K562 (cell line): ENCODE data around the gene SPTBN2. TPM values are rescaled to one million over a fixed set of nuclear protein-coding genes. Genes with fewer than 3 reads are reported as not detected.

Experiments used
- ATAC-seq: fragments of 200-7000 bp; cut with Tn5 transposase; 3 replicates; pipeline ENCODE4 v1.9.1; 2020; ENCODE audit warnings: moderate library complexity
- BruUV-seq: library from RNA; stranded (reverse); fragments of 400-500 nt; replicated peaks from 2 replicates; lab custom pipeline; 2021; lab: Mats Ljungman, UMichigan
- CTCF ChIA-PET: fragments of 300-600 bp; formaldehyde crosslinking; extraction: SDS; loops from one replicate; lab custom pipeline; 2021; ENCODE audit warnings: low intra/inter-chr PET ratio; lab: Yijun Ruan, JAX
- POLR2A ChIA-PET: fragments of 300-600, 350-650 bp; sonication (Branson Sonifier 250); formaldehyde crosslinking; extraction: SDS; loops from one replicate; lab custom pipeline; 2021; ENCODE audit warnings: antibody characterized with exemption, inconsistent platforms; lab: Yijun Ruan, JAX
- DNase-seq, 4 experiments: peaks; one replicate each; pipeline versions ENCODE4 v3.0.0 to v3.0.0-alpha.2; 2011 to 2018; ENCODE audit warnings: low spot score in 3 of 4, mixed read lengths in 3 of 4; ENCODE audit errors: extremely low read depth in 1 of 4
- FAIRE-seq: peaks from 2 replicates; lab custom pipeline; 2011; peaks lifted over from hg19 to GRCh38; lab: Jason Lieb, UNC
- H2AFZ ChIP-seq: 2 replicates; pipeline ENCODE4 v1.6.0; 2011; ENCODE audit warnings: low read depth, low read length, control low read depth, inconsistent platforms
- H3K27ac ChIP-seq: fragments of 200-600 bp; 3 replicates; pipeline ENCODE4 v1.8.0; 2011; ENCODE audit warnings: low read depth, mild to moderate bottlenecking, control low read depth, inconsistent platforms, low read length, moderate library complexity, mixed read lengths; ENCODE audit errors: extremely low read depth
- H3K27me3 ChIP-seq, 2 experiments: fragments of 300-600 bp in 1 of 2; 2 replicates in 1 of 2; 3 replicates in 1 of 2; pipeline versions ENCODE4 v1.6.0 to v1.8.0; 2011; ENCODE audit warnings: inconsistent platforms in 2 of 2, low read length in 2 of 2, mild to moderate bottlenecking in 1 of 2, mixed read lengths in 1 of 2, moderate library complexity in 1 of 2; ENCODE audit not compliant: control insufficient read depth in 2 of 2, insufficient read depth in 2 of 2
- H3K36me3 ChIP-seq: fragments of 300-600 bp; 3 replicates; pipeline ENCODE4 v1.8.0; 2011; ENCODE audit warnings: mild to moderate bottlenecking, low read length, inconsistent platforms; ENCODE audit not compliant: control insufficient read depth, insufficient read depth
- H3K4me1 ChIP-seq, 2 experiments: fragments of 200-600 bp in 1 of 2; replicated peaks in 1 of 2; 2 replicates in 1 of 2; 3 replicates in 1 of 2; pipeline versions ENCODE4 v1.5.1 to v1.8.0; 2011; ENCODE audit warnings: inconsistent platforms in 2 of 2, low read length in 2 of 2, mild to moderate bottlenecking in 1 of 2, mixed read lengths in 1 of 2, moderate library complexity in 1 of 2; ENCODE audit not compliant: control insufficient read depth in 2 of 2, insufficient read depth in 2 of 2
- H3K4me2 ChIP-seq: 2 replicates; pipeline ENCODE4 v1.6.1; 2011; ENCODE audit warnings: low read length, control low read depth, inconsistent platforms, mixed read lengths; ENCODE audit not compliant: insufficient read depth
- H3K4me3 ChIP-seq: fragments of 200-600 bp; sonication (generic), shearing (Covaris generic); 2 replicates; pipeline ENCODE4 v1.5.1; 2016; ENCODE audit warnings: control low read depth, inconsistent platforms
- H3K79me2 ChIP-seq: fragments of 200-600 bp; 3 replicates; pipeline ENCODE4 v1.8.0; 2011; ENCODE audit warnings: low read length, inconsistent platforms; ENCODE audit not compliant: control insufficient read depth, insufficient read depth
- H3K9ac ChIP-seq, 2 experiments: 2 replicates each; pipeline versions ENCODE4 v1.6.0 to v1.6.1; 2011; ENCODE audit warnings: low read depth in 2 of 2, low read length in 2 of 2, control low read depth in 1 of 2, inconsistent platforms in 1 of 2, mild to moderate bottlenecking in 1 of 2, mixed read lengths in 1 of 2; ENCODE audit not compliant: insufficient read depth in 1 of 2
- H3K9me1 ChIP-seq: one replicate; pipeline ENCODE4 v1.6.0; 2011; ENCODE audit warnings: inconsistent platforms, mild to moderate bottlenecking, low read length, moderate library complexity; ENCODE audit not compliant: control insufficient read depth, insufficient read depth
- H3K9me3 ChIP-seq: replicated peaks from 2 replicates; pipeline ENCODE4 v1.5.1; 2011; ENCODE audit warnings: low read depth, low read length, inconsistent platforms; ENCODE audit not compliant: control insufficient read depth, insufficient read depth
- H4K20me1 ChIP-seq: replicated peaks from 2 replicates; pipeline ENCODE4 v1.6.1; 2011; ENCODE audit warnings: low read length, inconsistent platforms, mixed read lengths; ENCODE audit not compliant: control insufficient read depth, insufficient read depth
- CBX1 ChIP-seq: sonication (generic); IDR thresholded peaks from 2 replicates; pipeline ENCODE4 v1.6.1; 2016; ENCODE audit warnings: antibody characterized with exemption, low read depth, mild to moderate bottlenecking
- CXXC5 ChIP-seq: fragments of 250-450 bp; sonication (Bioruptor Pico); IDR thresholded peaks from 2 replicates; pipeline ENCODE4 v1.8.0; 2022; ENCODE audit warnings: inconsistent platforms, mild to moderate bottlenecking, moderate library complexity
- GABPB1 ChIP-seq: sonication (generic); formaldehyde crosslinking; IDR thresholded peaks from 2 replicates; pipeline ENCODE4 v1.8.0; 2022; ENCODE audit warnings: mild to moderate bottlenecking, missing genetic modification reagents
- HNRNPLL ChIP-seq: fragments of 200-400 bp; formaldehyde crosslinking; IDR thresholded peaks from 2 replicates; pipeline ENCODE4 v1.6.1; 2017; ENCODE audit warnings: low read length, low read depth, mild to moderate bottlenecking; ENCODE audit not compliant: poor library complexity, severe bottlenecking
- MYC ChIP-seq, 2 experiments: fragments of 250-450 bp in 1 of 2; sonication (Bioruptor Pico) in 1 of 2; IDR thresholded peaks; 2 replicates each; pipeline versions ENCODE4 v1.5.1 to v1.6.1; 2012 to 2021; ENCODE audit warnings: low read depth in 2 of 2, borderline replicate concordance in 1 of 2, improper control_type of control experiment in 1 of 2, low read length in 1 of 2, mild to moderate bottlenecking in 1 of 2, moderate library complexity in 1 of 2
- NRF1 ChIP-seq, 2 experiments: fragments of 450-650 bp; IDR thresholded peaks in 1 of 2; conservative IDR thresholded peaks in 1 of 2; 2 replicates each; pipeline ENCODE4 v1.6.1; 2014; ENCODE audit warnings: mild to moderate bottlenecking in 2 of 2
- POLR2G ChIP-seq: fragments of 200-400 bp; formaldehyde crosslinking; IDR thresholded peaks from 2 replicates; pipeline ENCODE4 v1.6.1; 2017; ENCODE audit warnings: low read depth, mild to moderate bottlenecking, antibody characterized with exemption, low read length, moderate library complexity
- TOE1 ChIP-seq, 2 experiments: fragments of 450-650 bp in 1 of 2; sonication (generic) in 1 of 2; formaldehyde crosslinking in 1 of 2; IDR thresholded peaks; 2 replicates each; pipeline versions ENCODE4 v1.7.1 to v1.8.0; 2016 to 2022; ENCODE audit warnings: borderline replicate concordance in 2 of 2, mild to moderate bottlenecking in 2 of 2, antibody characterized with exemption in 1 of 2, inconsistent platforms in 1 of 2, low read depth in 1 of 2, missing genetic modification reagents in 1 of 2, moderate library complexity in 1 of 2
- ZNF507 ChIP-seq: conservative IDR thresholded peaks from 2 replicates; pipeline ENCODE4 v1.6.1; 2017; ENCODE audit warnings: missing genetic modification characterization, missing compliant biosample characterization
- WGBS: fragments of 100-300 bp; shearing (Covaris generic); methylation state at CpG from one replicate; pipeline ENCODE4 v1.1.6; 2016; ENCODE audit warnings: low coverage, mixed read lengths; ENCODE audit not compliant: insufficient coverage; ENCODE audit errors: missing lambda C conversion rate; 5-methylcytosine and 5-hydroxymethylcytosine counted together
- in situ Hi-C: fragments of 300-500 bp; cut with MboI; formaldehyde crosslinking; loops from 4 replicates; pipeline ENCODE4 v1.15.0; 2018; ENCODE audit warnings: inconsistent platforms, mixed read lengths
- intact Hi-C: fragments of 100-400 bp; cut with micrococcal nuclease; formaldehyde crosslinking; loops from 2 replicates; pipeline ENCODE4 v1.14.2; 2022
- polyA plus RNA-seq, 8 experiments: library from polyadenylated mRNA; depleted of rRNA in 4 of 8; stranded (reverse) in 5 of 8; unstranded in 3 of 8; fragments of >200 nt; fragmentation: Nextera tagmentation in 2 of 8; fragmentation: Illumina TruSeq in 1 of 8; extraction: Ambion mirVana in 2 of 8; extraction: Trizol in 1 of 8; gene quantifications; 2 replicates each; pipeline versions ENCODE4 v1.2.1 to v1.2.3, GENCODE V29; 2011 to 2014; ENCODE audit warnings: inconsistent platforms in 1 of 8, missing spikeins in 1 of 8
- total RNA-seq, 7 experiments: library from RNA; depleted of rRNA in 6 of 7; stranded (reverse); fragments of >200 nt in 6 of 7; fragmentation: Illumina TruSeq in 2 of 7; extraction: Trizol in 2 of 7; gene quantifications; 2 replicates each; pipeline versions ENCODE4 v1.2.1 to v1.2.3, GENCODE V29; 2011 to 2021; ENCODE audit warnings: low replicate concordance in 1 of 7

The SPTBN2 gene
- total and polyA plus RNA-seq, 9 of the 15 experiments (the other 6 are each of a cell fraction or from before 2014, with no cell fraction given) = 0.38 to 56.5 (median 19.7) TPM

DNA sequence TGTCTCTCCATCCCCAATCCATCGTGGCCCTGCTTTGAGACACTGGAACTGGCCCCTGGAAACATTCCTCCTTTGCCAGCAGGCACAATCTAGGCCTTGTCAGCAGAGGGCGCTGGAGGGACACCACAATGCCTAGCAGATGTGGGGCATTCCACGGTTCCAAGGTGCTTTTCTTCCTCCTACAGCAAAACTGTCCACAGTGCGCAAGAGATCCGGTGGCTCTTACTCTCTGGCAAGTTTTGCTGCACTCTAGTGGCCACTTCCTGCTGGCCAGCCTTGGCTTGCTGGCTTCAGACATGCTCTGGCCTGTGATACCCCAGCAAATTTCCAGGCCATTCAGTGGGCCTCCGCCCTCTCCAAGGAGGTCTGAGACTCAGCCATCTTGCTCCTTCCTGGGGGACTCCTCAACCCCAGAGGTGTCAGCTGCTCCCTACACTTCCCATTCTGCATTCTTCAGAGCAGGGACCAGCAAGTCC is 34.2 kb downstream of the SPTBN2 start (continued):
- peak; percentile 77 for TF ChIP-seq GABPB1 (CRISPR knock-in tag)
- TF ChIP-seq CXXC5 (CRISPR knock-in tag) = no peak
- peak; percentile 56; the same call in 1 of the 2 replicates for TF ChIP-seq MYC (IDR thresholded peaks at IDR 0.05; ENCODE audit: low read depth, low read length)
- TF ChIP-seq MYC (CRISPR knock-in tag; IDR thresholded peaks at IDR 0.05; ENCODE audit: borderline replicate concordance, low read depth) = no peak
- TF ChIP-seq CBX1 = 0 out of 2 replicates have a peak, but pooled peaks have one; percentile 45
- TF ChIP-seq TOE1 (IDR thresholded peaks at IDR 0.05; ENCODE audit: borderline replicate concordance) = peak; percentile 46; the same call in 1 of the 2 replicates
- TF ChIP-seq TOE1 (CRISPR knock-in tag; IDR thresholded peaks at IDR 0.05; ENCODE audit: borderline replicate concordance, low read depth) = 0 out of 2 replicates have a peak, but pooled peaks have one; percentile 20
- peak; percentile 75 for TF ChIP-seq HNRNPLL
- peak; percentile 74 to 80 for TF ChIP-seq NRF1 (conservative IDR thresholded peaks at IDR 0.05 in 1 of 2, IDR thresholded peaks at IDR 0.05 in 1 of 2)

DNA sequence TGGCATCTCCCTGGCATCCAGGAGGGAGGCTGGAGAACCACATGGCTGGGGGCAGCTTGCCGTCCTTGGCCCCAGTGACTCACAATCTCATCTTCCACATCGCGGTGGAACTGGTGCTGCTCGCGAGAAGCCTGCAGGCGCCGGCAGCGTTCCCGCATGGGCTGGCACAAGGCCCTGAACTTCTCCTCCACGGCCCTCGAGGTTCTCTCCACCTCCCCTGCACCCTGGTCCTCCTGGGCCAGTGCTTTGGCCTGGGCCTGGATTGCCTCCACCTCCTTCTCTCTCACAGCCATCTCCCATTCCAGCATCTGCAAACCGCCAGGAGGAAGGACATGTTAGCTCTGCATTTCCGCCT is 35.0 kb downstream of the SPTBN2 start:
- Histone ChIP-seq H3K4me1 (peaks cover 0 to 23% of the 10 kb centered on the region in 2 experiments; a peak in 2 of 5 replicates), H3K4me3 (no peak overlapping the region), H3K9me3 (no peaks in the 10 kb centered on the region), H3K36me3 (peaks cover 90% of the 10 kb centered on the region; the same call in 2 of the 3 replicates), H3K27ac (no peak overlapping the region), H3K9me1 (no peaks in the 10 kb centered on the region), H3K79me2 (no peaks in the 10 kb centered on the region), H2AFZ (no peak overlapping the region), H3K27me3 (no peaks in the 10 kb centered on the region), H3K4me2 (no peak overlapping the region), H3K9ac (peak overlapping the region in 1 of 2 experiments; percentile 55; a peak in 1 of 4 replicates), H4K20me1 (0 out of 2 replicates have a peak, but pooled peaks cover 4% of the 10 kb centered on the region)
- in situ Hi-C loops = loop anchor here (5.0 kb wide), 2 partner anchors 138 to 288 kb away; no protein-coding TSS in a partner anchor
- ATAC-seq = no peak
- WGBS = 87% methylated on average over 13 of the region's 13 CpGs
- TF ChIP-seq POLR2G (peak; percentile 48), ZNF507 (tag) (no peak)
- POLR2A ChIA-PET = interaction anchor here (0.7 kb wide), 1 partner anchor 136 kb away, joined by 3 read pairs; no protein-coding TSS in a partner anchor
- intact Hi-C loops = loop anchor here (1.0 to 2.0 kb wide), 3 partner anchors 140 to 283 kb away; no protein-coding TSS in a partner anchor
- BruUV-seq = no TSS peak
- FAIRE-seq = no peak
- no peak for DNase-seq
- CTCF ChIA-PET = interaction anchor here (0.7 to 4.4 kb wide), 8 partner anchors 135 to 286 kb away, joined by 3 to 73 read pairs (median 7); partner anchors contain the start of gene C11orf86
